NT2/D1 (cell line): ENCODE data around the gene LMCD1.

Experiments
- SUZ12 ChIP-seq: IDR thresholded peaks from 2 replicates; pipeline ENCODE4 v1.6.1; 2011; ENCODE audit not compliant: insufficient read length, insufficient read depth; ENCODE audit errors: extremely low read depth
- YY1 ChIP-seq: IDR thresholded peaks from 2 replicates; pipeline ENCODE4 v1.6.1; 2011; ENCODE audit not compliant: insufficient read length, insufficient read depth
- ZNF274 ChIP-seq: IDR thresholded peaks from 2 replicates; pipeline ENCODE4 v1.6.1; 2011; ENCODE audit warnings: mild to moderate bottlenecking, low read depth, low read length

- TF ChIP-seq YY1 (no peak), ZNF274 (no peak), SUZ12 (no peak)
Measured at GRCh38 chr3:8565376-8565775, 63.8 kb downstream of the LMCD1 start.
